NOMO-1 treated with DMSO at 0.1 percent for 48 hours (cell line): ENCODE measurements around the gene A1BG.
"Not testable (repeated sequence)": the region's sequence is repeated elsewhere in the genome, so short reads cannot be mapped to it uniquely, and the experiment has no call there.

Source experiments
- DNase-seq: peaks from one replicate; lab custom pipeline; 2025; ENCODE audit not compliant: unreplicated experiment; lab: John Stamatoyannopoulos, UW

The A1BG gene

GRCh38 chr19:58386576-58387337 lies 33.5 kb upstream of the A1BG start, which contains the start of gene RPS5:
Gene RPS5 (plus strand): TSS chr19:58387269. CDS start chr19:58388138, 869 bp downstream.
- DNase-seq, result peak; percentile 98

GRCh38 chr19:58385891-58386575 lies 32.7 kb upstream of the A1BG start:
- no peak for DNase-seq

- no peak for DNase-seq
These were observed 32.1 kb upstream of the A1BG start for GRCh38 chr19:58385313-58385890.

GRCh38 chr19:58382997-58383603 lies 29.8 kb upstream of the A1BG start:
- no peak for DNase-seq

- DNase-seq, result no peak
These were observed 28.3 kb upstream of the A1BG start for GRCh38 chr19:58381460-58382212.

- peak; percentile 99 for DNase-seq
These were observed 27.6 kb upstream of the A1BG start, which contains the start of gene ZNF837 for GRCh38 chr19:58380662-58381459. Gene ZNF837 (minus strand): TSS chr19:58381030. CDS start chr19:58369332, 11,698 bp downstream.

DNA sequence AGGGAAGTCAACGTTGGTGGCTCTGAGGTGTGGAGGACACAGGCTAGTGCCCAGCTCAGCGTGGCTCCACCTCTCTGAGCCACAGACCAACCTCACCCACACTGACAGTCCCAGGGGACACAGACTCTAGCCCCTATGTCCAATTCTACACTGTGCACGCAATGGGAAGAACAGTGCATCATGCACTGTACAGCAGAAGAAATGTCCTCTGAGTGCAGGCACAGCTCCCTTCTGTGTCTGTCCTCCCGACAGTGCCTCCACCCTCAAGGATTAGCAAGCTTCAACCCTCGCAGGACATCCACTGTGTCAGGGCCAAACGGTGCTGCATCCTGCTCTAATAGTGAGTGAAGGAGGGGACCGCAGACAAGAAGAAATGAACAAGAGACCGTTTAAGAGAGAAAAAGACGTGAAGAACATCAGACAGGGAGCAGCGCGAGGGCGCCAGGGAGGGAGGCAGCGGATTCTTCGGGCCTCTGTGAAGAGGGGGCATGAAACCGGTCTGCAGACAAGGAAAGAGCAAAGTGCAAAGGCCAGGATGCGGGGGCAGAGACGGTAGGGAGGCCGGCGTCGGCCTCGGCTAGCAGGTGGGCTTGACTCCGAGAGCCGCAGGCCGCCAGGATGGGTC lies 26.9 kb upstream of the A1BG start:
- no peak for DNase-seq

GRCh38 chr19:58379246-58379645 lies 26.0 kb upstream of the A1BG start:
- DNase-seq, result no peak

DNA sequence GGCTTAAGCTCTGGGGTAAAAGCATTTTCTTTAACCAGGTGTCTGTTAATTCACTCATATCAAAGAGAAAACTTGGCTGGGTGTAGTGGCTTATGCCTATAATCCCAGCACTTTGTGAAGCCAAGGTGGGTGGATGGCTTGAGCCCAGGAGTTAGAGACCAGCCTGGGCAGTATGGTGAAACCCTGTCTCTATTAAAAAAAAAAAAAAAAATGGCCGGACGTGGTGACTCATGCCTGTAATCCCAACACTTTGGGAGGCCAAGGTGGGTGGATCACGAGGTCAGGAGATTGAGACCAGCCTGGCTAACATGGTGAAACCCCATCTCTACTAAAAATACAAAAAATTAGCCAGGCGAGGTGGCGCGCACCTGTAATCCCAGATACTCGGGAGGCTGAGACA lies 23.4 kb upstream of the A1BG start:
- not testable (repeated sequence) for DNase-seq

GRCh38 chr19:58374200-58374599 lies 20.9 kb upstream of the A1BG start:
- peak; percentile 44 for DNase-seq

- DNase-seq, result no peak
These were observed 19.2 kb upstream of the A1BG start for GRCh38 chr19:58372311-58373133.

- DNase-seq, result no peak
These were observed 15.5 kb upstream of the A1BG start for GRCh38 chr19:58368561-58369360.

DNA sequence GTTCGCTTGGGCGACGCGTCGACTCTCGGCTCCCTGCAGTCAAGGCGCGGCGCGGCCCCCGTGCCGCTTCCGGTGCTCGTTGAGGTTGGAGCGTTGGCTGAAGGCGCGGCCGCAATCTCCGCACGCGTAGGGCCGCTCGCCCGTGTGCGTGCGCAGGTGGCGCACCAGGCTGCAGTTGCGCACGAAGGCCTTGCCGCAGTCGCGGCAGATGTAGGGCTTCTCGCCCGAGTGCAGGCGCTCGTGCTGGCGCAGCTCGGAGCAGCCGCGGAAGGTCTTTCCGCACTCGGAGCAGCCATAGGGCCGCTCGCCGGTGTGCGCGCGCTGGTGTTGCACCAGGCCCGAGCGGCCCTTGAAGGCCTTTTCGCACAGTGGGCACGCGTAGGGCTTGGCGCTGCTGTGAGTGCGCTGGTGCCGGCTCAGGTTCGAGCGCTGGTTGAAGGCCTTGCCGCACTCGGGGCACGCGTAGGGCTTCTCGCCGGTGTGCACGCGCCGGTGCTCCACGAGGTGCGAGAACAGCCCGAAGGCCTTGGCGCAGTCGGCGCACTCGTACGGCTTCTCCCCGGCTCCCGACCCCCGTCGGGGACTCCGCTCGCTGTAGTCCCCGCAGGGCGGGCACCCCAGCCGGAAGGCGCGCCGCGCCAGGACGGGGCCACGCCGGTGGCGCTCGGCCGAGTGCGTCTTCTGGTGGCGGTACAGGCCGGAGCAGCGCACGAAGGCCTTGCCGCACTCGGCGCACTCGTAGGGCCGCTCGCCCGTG lies 14.6 kb upstream of the A1BG start:
- no peak for DNase-seq

GRCh38 chr19:58366585-58367430 lies 13.5 kb upstream of the A1BG start:
- DNase-seq, result no peak

DNA sequence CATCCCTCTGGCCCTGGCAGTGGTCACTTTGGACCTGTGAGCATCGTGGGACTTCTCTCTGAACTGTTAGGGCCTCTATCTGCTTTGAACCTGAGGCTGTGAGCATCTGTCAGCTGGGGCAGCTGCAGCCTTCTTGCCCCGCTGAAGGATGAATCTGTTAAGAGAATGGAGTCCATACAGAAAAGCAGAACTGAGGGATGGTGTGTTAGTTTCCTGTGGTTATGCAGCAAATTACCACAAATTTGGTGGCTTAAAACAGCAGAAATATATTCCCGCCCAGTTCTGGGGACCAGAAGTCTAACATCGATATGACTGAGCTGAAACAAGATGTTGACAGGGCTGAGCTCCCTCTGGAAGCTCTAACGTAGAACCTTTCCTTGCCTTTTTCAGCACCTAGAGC lies 10.9 kb upstream of the A1BG start:
- peak; percentile 92 for DNase-seq

DNA sequence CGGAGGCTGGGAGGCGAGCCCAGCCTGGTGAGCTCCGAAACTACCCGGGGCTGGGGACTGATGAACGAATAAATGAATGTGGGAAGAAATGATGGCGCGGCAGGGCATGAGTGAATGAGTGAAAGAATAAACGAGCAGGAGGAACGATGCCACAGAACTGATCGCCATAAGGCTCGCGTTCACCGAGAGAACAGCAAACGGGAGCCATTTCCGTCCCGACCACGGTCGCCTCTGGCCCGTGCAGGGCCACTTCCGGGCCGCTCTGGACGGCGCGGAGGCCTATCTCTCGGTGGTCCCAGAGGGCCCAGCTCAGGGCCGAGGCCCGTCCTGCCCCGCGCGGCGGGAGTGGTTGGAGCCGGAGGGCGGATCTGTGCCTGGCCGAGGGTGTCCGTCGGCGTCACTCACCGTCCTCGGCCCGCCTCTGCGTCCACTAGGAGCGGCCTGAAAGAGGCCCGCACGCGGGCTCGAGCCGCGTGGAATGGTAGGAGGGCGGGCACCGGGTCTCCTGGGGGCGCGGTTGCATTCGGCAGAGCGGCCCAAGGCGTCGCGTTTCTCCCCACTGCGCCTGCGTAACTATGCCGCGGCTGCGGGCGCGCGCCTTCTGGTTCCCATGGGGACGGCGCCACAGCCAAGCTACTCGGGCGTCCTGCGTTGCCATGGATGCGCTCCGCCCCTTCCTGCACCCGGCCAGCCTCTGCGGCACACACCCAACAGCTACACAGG lies 9.1 kb upstream of the A1BG start, which contains the start of gene ZNF497:
Gene ZNF497, minus strand, starts transcription at position 480 of the 723 bp plus-strand sequence. CDS start 5,116 bp downstream, outside the sequence.
- DNase-seq, result peak; percentile 94
